GOT3 (cell line): ENCODE results near the gene UBIAD1.
A peak's percentile ranks its signal among the peaks of the same experiment; 100 is the strongest.

Source experiments
- DNase-seq: peaks from one replicate; lab custom pipeline; 2025; ENCODE audit warnings: mixed read lengths; lab: John Stamatoyannopoulos, UW

The UBIAD1 gene

GRCh38 chr1:11311816-11312755 is 39.1 kb downstream of the UBIAD1 start:
- DNase-seq: no peak

- DNase-seq: no peak
These were observed 42.0 kb downstream of the UBIAD1 start for GRCh38 chr1:11314959-11315358.

GRCh38 chr1:11316701-11317100 is 43.7 kb downstream of the UBIAD1 start:
- peak; percentile 22 for DNase-seq

GRCh38 chr1:11318982-11319381 is 46.0 kb downstream of the UBIAD1 start:
- no peak for DNase-seq

- no peak for DNase-seq
These were observed 47.3 kb downstream of the UBIAD1 start for GRCh38 chr1:11320153-11320936.

GRCh38 chr1:11321656-11322491 is 48.9 kb downstream of the UBIAD1 start:
- DNase-seq: no peak

GRCh38 chr1:11324567-11325165 is 51.7 kb downstream of the UBIAD1 start:
- no peak for DNase-seq

GRCh38 chr1:11326070-11326469 is 53.1 kb downstream of the UBIAD1 start:
- DNase-seq: no peak

GRCh38 chr1:11328444-11328843 is 55.4 kb downstream of the UBIAD1 start:
- DNase-seq: no peak

- DNase-seq: no peak
These were observed 57.4 kb downstream of the UBIAD1 start for GRCh38 chr1:11330411-11330810.

GRCh38 chr1:11331036-11331944 is 58.3 kb downstream of the UBIAD1 start:
- no peak for DNase-seq

- no peak for DNase-seq
These were observed 59.0 kb downstream of the UBIAD1 start for GRCh38 chr1:11331945-11332546.

- DNase-seq: no peak
These were observed 60.6 kb downstream of the UBIAD1 start for GRCh38 chr1:11333631-11334030.

- DNase-seq: no peak
These were observed 61.3 kb downstream of the UBIAD1 start for GRCh38 chr1:11334261-11334804.

- no peak for DNase-seq
These were observed 61.8 kb downstream of the UBIAD1 start for GRCh38 chr1:11334821-11335220.

GRCh38 chr1:11335417-11336056 is 62.5 kb downstream of the UBIAD1 start:
- no peak for DNase-seq

GRCh38 chr1:11337580-11338073 is 64.6 kb downstream of the UBIAD1 start:
- no peak for DNase-seq
